DMS114 treated with DMSO at 0.1 percent for 48 hours (cell line): ENCODE data around the gene ANKRD11.
"Not testable (repeated sequence)": the region's sequence is repeated elsewhere in the genome, so short reads cannot be mapped to it uniquely, and the experiment has no call there.

ENCODE experiments used
- DNase-seq: peaks from one replicate; lab custom pipeline; 2025; ENCODE audit not compliant: unreplicated experiment; lab: John Stamatoyannopoulos, UW

Gene ANKRD11

GRCh38 chr16:89318871-89319630 lies 171.3 kb downstream of the ANKRD11 start:
- DNase-seq = no peak

- no peak for DNase-seq
Observed at GRCh38 chr16:89318430-89318758, 172.0 kb downstream of the ANKRD11 start.

GRCh38 chr16:89317729-89318429 lies 172.5 kb downstream of the ANKRD11 start:
- no peak for DNase-seq

- no peak for DNase-seq
Observed at GRCh38 chr16:89317101-89317671, 173.2 kb downstream of the ANKRD11 start.

GRCh38 chr16:89316701-89317100 lies 173.7 kb downstream of the ANKRD11 start:
- DNase-seq = no peak

GRCh38 chr16:89315791-89316581 lies 174.4 kb downstream of the ANKRD11 start:
- DNase-seq = no peak

GRCh38 chr16:89315271-89315670 lies 175.1 kb downstream of the ANKRD11 start:
- no peak for DNase-seq

- no peak for DNase-seq
Observed at GRCh38 chr16:89314854-89315253, 175.5 kb downstream of the ANKRD11 start.

- DNase-seq = no peak
Observed at GRCh38 chr16:89314357-89314756, 176.0 kb downstream of the ANKRD11 start.

GRCh38 chr16:89313583-89313982 lies 176.8 kb downstream of the ANKRD11 start:
- DNase-seq = no peak

GRCh38 chr16:89312598-89313299 lies 177.6 kb downstream of the ANKRD11 start:
- DNase-seq = no peak

GRCh38 chr16:89312194-89312593 lies 178.2 kb downstream of the ANKRD11 start:
- DNase-seq = no peak

- DNase-seq = no peak
Observed at GRCh38 chr16:89311636-89312035, 178.7 kb downstream of the ANKRD11 start.

- no peak for DNase-seq
Observed at GRCh38 chr16:89309438-89310122, 180.8 kb downstream of the ANKRD11 start.

- no peak for DNase-seq
Observed at GRCh38 chr16:89308391-89309333, 181.7 kb downstream of the ANKRD11 start.

GRCh38 chr16:89307421-89307805 lies 182.9 kb downstream of the ANKRD11 start:
- no peak for DNase-seq

GRCh38 chr16:89306457-89307420 lies 183.6 kb downstream of the ANKRD11 start:
- DNase-seq = not testable (repeated sequence)
